A549 (cell line): ENCODE data around the gene BCL2L11. TPM values are rescaled to one million over a fixed set of nuclear protein-coding genes. Genes with fewer than 3 reads are reported as not detected.

Experiments used
- ATAC-seq, 2 experiments: fragments of 200-7000 bp in 1 of 2; fragments of >200 bp in 1 of 2; cut with Nextera tagmentation in 1 of 2; cut with Tn5 transposase in 1 of 2; 3 replicates each; pipeline versions ENCODE4 v1.8.0 to v1.9.1; 2018 to 2020; ENCODE audit warnings: mild to moderate bottlenecking in 1 of 2, moderate library complexity in 1 of 2
- CTCF ChIA-PET: fragments of 300-600 bp; sonication (Branson Sonifier 250); formaldehyde crosslinking; extraction: SDS; loops from one replicate; lab custom pipeline; 2021; ENCODE audit warnings: antibody characterized with exemption, inconsistent platforms; lab: Yijun Ruan, JAX
- POLR2A ChIA-PET: fragments of 350-600 bp; formaldehyde crosslinking; extraction: SDS; loops from one replicate; lab custom pipeline; 2021; ENCODE audit warnings: antibody characterized with exemption, inconsistent platforms; lab: Yijun Ruan, JAX
- DNase-seq, 2 experiments: peaks; one replicate each; pipeline versions ENCODE4 v3.0.0 to v3.0.0-alpha.2; 2011 to 2016; ENCODE audit warnings: low read depth in 1 of 2, low spot score in 1 of 2
- FAIRE-seq: peaks from 2 replicates; lab custom pipeline; 2011; peaks lifted over from hg19 to GRCh38; lab: Jason Lieb, UNC
- H3K27ac ChIP-seq, 2 experiments: fragments of >200 bp; sonication (Bioruptor Twin); formaldehyde crosslinking; 3 replicates each; pipeline ENCODE4 v1.5.1; 2016 to 2017
- H3K4me1 ChIP-seq: fragments of >200 bp; sonication (Bioruptor Twin); formaldehyde crosslinking; 3 replicates; pipeline ENCODE4 v1.6.1; 2016
- H3K4me2 ChIP-seq: fragments of >200 bp; sonication (Bioruptor Twin); formaldehyde crosslinking; 3 replicates; pipeline ENCODE4 v1.6.1; 2016
- H3K4me3 ChIP-seq: fragments of >200 bp; sonication (Bioruptor Twin); formaldehyde crosslinking; 3 replicates; pipeline ENCODE4 v1.5.1; 2016
- H3K9me3 ChIP-seq: fragments of >200 bp; sonication (Bioruptor Twin); formaldehyde crosslinking; 3 replicates; pipeline ENCODE4 v1.6.1; 2016
- CBX8 ChIP-seq: fragments of 200-600 bp; sonication (generic); IDR thresholded peaks from 2 replicates; pipeline ENCODE4 v1.6.1; 2016
- CEBPB ChIP-seq, 2 experiments: fragments of >200 bp in 1 of 2; sonication (Bioruptor Twin) in 1 of 2; formaldehyde crosslinking in 1 of 2; IDR thresholded peaks; 2 replicates each; pipeline ENCODE4 v1.6.1; 2012 to 2016
- CHD2 ChIP-seq: fragments of 150-350 bp; IDR thresholded peaks from 2 replicates; pipeline ENCODE4 v1.6.1; 2014; ENCODE audit warnings: low read length; ENCODE audit not compliant: partially characterized antibody
- CHD4 ChIP-seq: fragments of 200-600 bp; sonication (generic); IDR thresholded peaks from 2 replicates; pipeline ENCODE4 v1.6.1; 2016; ENCODE audit warnings: antibody characterized with exemption, mild to moderate bottlenecking, borderline replicate concordance
- EHMT2 ChIP-seq: fragments of 200-600 bp; sonication (generic); IDR thresholded peaks from 2 replicates; pipeline ENCODE4 v1.6.1; 2016; ENCODE audit warnings: antibody characterized with exemption, low read depth, mild to moderate bottlenecking, moderate library complexity
- EP300 ChIP-seq, 2 experiments: fragments of >200 bp; sonication (Bioruptor Twin); formaldehyde crosslinking; IDR thresholded peaks; 2 replicates in 1 of 2; 3 replicates in 1 of 2; pipeline ENCODE4 v1.6.1; 2016 to 2017
- FOSB ChIP-seq: fragments of 250-450 bp; sonication (Bioruptor Pico); IDR thresholded peaks from 2 replicates; pipeline ENCODE4 v1.5.0; 2020; ENCODE audit warnings: mild to moderate bottlenecking, moderate library complexity
- FOSL2 ChIP-seq, 2 experiments: fragments of 450-650 bp in 1 of 2; fragments of >200 bp in 1 of 2; sonication (Bioruptor Twin) in 1 of 2; formaldehyde crosslinking; IDR thresholded peaks; 2 replicates each; pipeline versions ENCODE4 v1.5.0 to v1.6.1; 2016 to 2020; ENCODE audit warnings: mild to moderate bottlenecking in 1 of 2, moderate library complexity in 1 of 2
- HDAC2 ChIP-seq: fragments of 200-600 bp; sonication (generic); IDR thresholded peaks from 2 replicates; pipeline ENCODE4 v1.6.1; 2016
- HOXA7 ChIP-seq: fragments of 250-450 bp; sonication (Bioruptor Pico); IDR thresholded peaks from 2 replicates; pipeline ENCODE4 v1.5.0; 2020; ENCODE audit warnings: mild to moderate bottlenecking, moderate library complexity
- HOXB13 ChIP-seq: fragments of 250-450 bp; sonication (Bioruptor Pico); IDR thresholded peaks from 2 replicates; pipeline ENCODE4 v1.5.0; 2020; ENCODE audit warnings: low read depth, mild to moderate bottlenecking, moderate library complexity
- HOXB5 ChIP-seq: fragments of 250-450 bp; sonication (Bioruptor Pico); IDR thresholded peaks from 2 replicates; pipeline ENCODE4 v1.5.0; 2020; ENCODE audit warnings: mild to moderate bottlenecking, moderate library complexity
- KDM1A ChIP-seq: fragments of 200-600 bp; sonication (generic); IDR thresholded peaks from 2 replicates; pipeline ENCODE4 v1.6.1; 2016; ENCODE audit warnings: low read depth, mild to moderate bottlenecking
- MAFK ChIP-seq: fragments of 450-650 bp; IDR thresholded peaks from 2 replicates; pipeline ENCODE4 v1.6.1; 2014; ENCODE audit not compliant: partially characterized antibody
- MYC ChIP-seq: IDR thresholded peaks from 2 replicates; pipeline ENCODE4 v1.6.1; 2012; ENCODE audit warnings: mild to moderate bottlenecking, inconsistent platforms, low read length, improper control_type of control experiment, borderline replicate concordance
- NFE2L2 ChIP-seq: fragments of 150-350 bp; conservative IDR thresholded peaks from 2 replicates; pipeline ENCODE4 v1.6.1; 2014; ENCODE audit warnings: low read length
- NPAS2 ChIP-seq: fragments of 250-450 bp; sonication (Bioruptor Pico); IDR thresholded peaks from 2 replicates; pipeline ENCODE4 v1.8.0; 2022; ENCODE audit warnings: mild to moderate bottlenecking, moderate library complexity, borderline replicate concordance
- NR3C1 ChIP-seq: fragments of >200 bp; sonication (Bioruptor Twin); formaldehyde crosslinking; IDR thresholded peaks from 3 replicates; pipeline ENCODE4 v1.6.1; 2017
- POLR2A ChIP-seq: IDR thresholded peaks from 2 replicates; pipeline ENCODE4 v1.6.1; 2012; ENCODE audit warnings: mild to moderate bottlenecking, low read length
- POLR2AphosphoS2 ChIP-seq: conservative IDR thresholded peaks from 2 replicates; pipeline ENCODE4 v1.6.1; 2012; ENCODE audit warnings: low read length, improper control_type of control experiment, inconsistent platforms
- RARB ChIP-seq: fragments of 250-450 bp; sonication (Bioruptor Pico); IDR thresholded peaks from 2 replicates; pipeline ENCODE4 v1.8.0; 2021; ENCODE audit warnings: mild to moderate bottlenecking, moderate library complexity
- RCOR1 ChIP-seq: fragments of 150-350 bp; IDR thresholded peaks from 2 replicates; pipeline ENCODE4 v1.6.1; 2014; ENCODE audit warnings: antibody characterized with exemption, low read length, low read depth
- SREBF2 ChIP-seq: fragments of 450-650 bp; IDR thresholded peaks from 2 replicates; pipeline ENCODE4 v1.6.1; 2014; ENCODE audit warnings: mild to moderate bottlenecking, moderate library complexity
- TFCP2L1 ChIP-seq: fragments of 250-450 bp; sonication (Bioruptor Pico); IDR thresholded peaks from 2 replicates; pipeline ENCODE4 v1.5.0; 2021; ENCODE audit warnings: mild to moderate bottlenecking
- ZFP36 ChIP-seq: fragments of 450-650 bp; IDR thresholded peaks from 2 replicates; pipeline ENCODE4 v1.6.1; 2014; ENCODE audit warnings: borderline replicate concordance; ENCODE audit not compliant: partially characterized antibody
- ZNF302 ChIP-seq: fragments of 250-450 bp; sonication (Bioruptor Pico); IDR thresholded peaks from 2 replicates; pipeline ENCODE4 v1.9.0; 2021; ENCODE audit warnings: inconsistent platforms, mild to moderate bottlenecking, moderate library complexity
- ZSCAN20 ChIP-seq: fragments of 250-450 bp; sonication (Bioruptor Pico); IDR thresholded peaks from 2 replicates; pipeline ENCODE4 v1.8.0; 2022; ENCODE audit warnings: mild to moderate bottlenecking, moderate library complexity
- WGBS: methylation state at CpG from one replicate; pipeline ENCODE4 v1.1.6; 2017; ENCODE audit errors: missing lambda C conversion rate; 5-methylcytosine and 5-hydroxymethylcytosine counted together
- polyA plus RNA-seq, 4 experiments: library from polyadenylated mRNA; depleted of rRNA in 3 of 4; stranded (reverse); fragments of >200 nt; fragmentation: RNase III in 1 of 4; extraction: RNeasy Plus Mini Kit Qiagen cat#74134 plus additional on column Dnase treatment in 1 of 4; gene quantifications; 2 replicates in 3 of 4; 3 replicates in 1 of 4; pipeline ENCODE4 v1.2.3, GENCODE V29; 2011 to 2017
- TF ChIP-seq, protein P1 (sequence below): IDR thresholded peaks from 2 replicates; pipeline ENCODE4 v1.6.1; 2012; ENCODE audit warnings: low read depth, borderline replicate concordance
- TF ChIP-seq, protein P2 (sequence below): IDR thresholded peaks from 2 replicates; pipeline ENCODE4 v1.6.1; 2012
- TF ChIP-seq, protein P3 (sequence below): fragments of >200 bp; sonication (Bioruptor Twin); formaldehyde crosslinking; IDR thresholded peaks from 3 replicates; pipeline ENCODE4 v1.5.1; 2016
- TF ChIP-seq, protein P4 (sequence below): fragments of >200 bp; sonication (Bioruptor Twin); formaldehyde crosslinking; IDR thresholded peaks from 3 replicates; pipeline ENCODE4 v1.6.1; 2016
- TF ChIP-seq, protein P5 (sequence below): IDR thresholded peaks from 2 replicates; pipeline ENCODE4 v1.6.1; 2012

The BCL2L11 gene
- polyA plus RNA-seq, 2 of the 4 experiments (the other 2 are of a cell fraction): 7.4 to 14.5 TPM

DNA sequence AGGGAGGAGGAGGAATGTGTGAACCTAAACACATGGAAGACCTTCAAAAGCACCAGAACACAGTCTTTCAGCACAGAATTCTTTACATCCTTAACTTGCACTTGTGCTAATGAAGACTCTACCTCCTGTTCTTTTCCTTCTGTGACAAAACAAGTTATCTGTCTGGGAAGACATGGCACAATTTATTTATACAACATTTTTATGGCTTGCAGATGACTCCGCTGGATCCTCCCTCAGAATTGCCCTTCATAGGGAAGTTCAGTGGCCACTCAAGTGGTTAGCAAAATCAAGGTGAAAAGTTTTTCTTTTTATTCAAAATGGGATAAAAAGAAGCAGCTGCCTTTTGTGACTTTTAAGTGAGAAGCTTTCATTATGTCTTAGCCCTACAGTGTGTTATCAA, 21.4 kb downstream of the BCL2L11 start:
- FAIRE-seq: no peak
- WGBS: 93% methylated on average over 1 of the region's 1 CpG
- TF ChIP-seq POLR2A: no peak
- TF ChIP-seq ZNF302 (CRISPR knock-in tag): no peak
- TF ChIP-seq CHD4: no peak
- TF ChIP-seq EP300 (IDR thresholded peaks at IDR 0.05): no peak
- no peak for TF ChIP-seq HDAC2
- no peak for TF ChIP-seq TFCP2L1 (CRISPR knock-in tag)
- no peak for TF ChIP-seq POLR2AphosphoS2
- no peak for TF ChIP-seq RCOR1
- TF ChIP-seq NFE2L2: no peak
- TF ChIP-seq, protein P1, sequence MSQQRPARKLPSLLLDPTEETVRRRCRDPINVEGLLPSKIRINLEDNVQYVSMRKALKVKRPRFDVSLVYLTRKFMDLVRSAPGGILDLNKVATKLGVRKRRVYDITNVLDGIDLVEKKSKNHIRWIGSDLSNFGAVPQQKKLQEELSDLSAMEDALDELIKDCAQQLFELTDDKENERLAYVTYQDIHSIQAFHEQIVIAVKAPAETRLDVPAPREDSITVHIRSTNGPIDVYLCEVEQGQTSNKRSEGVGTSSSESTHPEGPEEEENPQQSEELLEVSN: no peak
- no peak for TF ChIP-seq SREBF2
- no peak for TF ChIP-seq ZFP36
- TF ChIP-seq, protein P2, sequence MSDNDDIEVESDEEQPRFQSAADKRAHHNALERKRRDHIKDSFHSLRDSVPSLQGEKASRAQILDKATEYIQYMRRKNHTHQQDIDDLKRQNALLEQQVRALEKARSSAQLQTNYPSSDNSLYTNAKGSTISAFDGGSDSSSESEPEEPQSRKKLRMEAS: no peak
- TF ChIP-seq HOXB5 (CRISPR knock-in tag): no peak
- TF ChIP-seq FOSL2 (IDR thresholded peaks at IDR 0.05): no peak
- TF ChIP-seq FOSL2 (CRISPR knock-in tag; IDR thresholded peaks at IDR 0.05): no peak
- no peak for TF ChIP-seq FOSB (CRISPR knock-in tag)
- TF ChIP-seq CBX8: no peak
- TF ChIP-seq, protein P3, sequence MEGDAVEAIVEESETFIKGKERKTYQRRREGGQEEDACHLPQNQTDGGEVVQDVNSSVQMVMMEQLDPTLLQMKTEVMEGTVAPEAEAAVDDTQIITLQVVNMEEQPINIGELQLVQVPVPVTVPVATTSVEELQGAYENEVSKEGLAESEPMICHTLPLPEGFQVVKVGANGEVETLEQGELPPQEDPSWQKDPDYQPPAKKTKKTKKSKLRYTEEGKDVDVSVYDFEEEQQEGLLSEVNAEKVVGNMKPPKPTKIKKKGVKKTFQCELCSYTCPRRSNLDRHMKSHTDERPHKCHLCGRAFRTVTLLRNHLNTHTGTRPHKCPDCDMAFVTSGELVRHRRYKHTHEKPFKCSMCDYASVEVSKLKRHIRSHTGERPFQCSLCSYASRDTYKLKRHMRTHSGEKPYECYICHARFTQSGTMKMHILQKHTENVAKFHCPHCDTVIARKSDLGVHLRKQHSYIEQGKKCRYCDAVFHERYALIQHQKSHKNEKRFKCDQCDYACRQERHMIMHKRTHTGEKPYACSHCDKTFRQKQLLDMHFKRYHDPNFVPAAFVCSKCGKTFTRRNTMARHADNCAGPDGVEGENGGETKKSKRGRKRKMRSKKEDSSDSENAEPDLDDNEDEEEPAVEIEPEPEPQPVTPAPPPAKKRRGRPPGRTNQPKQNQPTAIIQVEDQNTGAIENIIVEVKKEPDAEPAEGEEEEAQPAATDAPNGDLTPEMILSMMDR: no peak
- TF ChIP-seq, protein P4, sequence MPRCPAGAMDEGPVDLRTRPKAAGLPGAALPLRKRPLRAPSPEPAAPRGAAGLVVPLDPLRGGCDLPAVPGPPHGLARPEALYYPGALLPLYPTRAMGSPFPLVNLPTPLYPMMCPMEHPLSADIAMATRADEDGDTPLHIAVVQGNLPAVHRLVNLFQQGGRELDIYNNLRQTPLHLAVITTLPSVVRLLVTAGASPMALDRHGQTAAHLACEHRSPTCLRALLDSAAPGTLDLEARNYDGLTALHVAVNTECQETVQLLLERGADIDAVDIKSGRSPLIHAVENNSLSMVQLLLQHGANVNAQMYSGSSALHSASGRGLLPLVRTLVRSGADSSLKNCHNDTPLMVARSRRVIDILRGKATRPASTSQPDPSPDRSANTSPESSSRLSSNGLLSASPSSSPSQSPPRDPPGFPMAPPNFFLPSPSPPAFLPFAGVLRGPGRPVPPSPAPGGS: no peak
- TF ChIP-seq CEBPB (IDR thresholded peaks at IDR 0.05): no peak
- TF ChIP-seq, all 56 proteins: peak for 0
- ATAC-seq: no peak
- no peaks in the 10 kb centered on the region for H3K9me3 ChIP-seq
- ChIA-PET CTCF (no interaction called here), POLR2A (no interaction called here)
- H3K4me2 ChIP-seq: no peak overlapping the region
- peaks cover 11% of the 10 kb centered on the region; the same call in 1 of the 3 replicates for H3K4me1 ChIP-seq
- DNase-seq: no peak
- no peak overlapping the region for H3K27ac ChIP-seq
- no peak overlapping the region for H3K4me3 ChIP-seq

DNA sequence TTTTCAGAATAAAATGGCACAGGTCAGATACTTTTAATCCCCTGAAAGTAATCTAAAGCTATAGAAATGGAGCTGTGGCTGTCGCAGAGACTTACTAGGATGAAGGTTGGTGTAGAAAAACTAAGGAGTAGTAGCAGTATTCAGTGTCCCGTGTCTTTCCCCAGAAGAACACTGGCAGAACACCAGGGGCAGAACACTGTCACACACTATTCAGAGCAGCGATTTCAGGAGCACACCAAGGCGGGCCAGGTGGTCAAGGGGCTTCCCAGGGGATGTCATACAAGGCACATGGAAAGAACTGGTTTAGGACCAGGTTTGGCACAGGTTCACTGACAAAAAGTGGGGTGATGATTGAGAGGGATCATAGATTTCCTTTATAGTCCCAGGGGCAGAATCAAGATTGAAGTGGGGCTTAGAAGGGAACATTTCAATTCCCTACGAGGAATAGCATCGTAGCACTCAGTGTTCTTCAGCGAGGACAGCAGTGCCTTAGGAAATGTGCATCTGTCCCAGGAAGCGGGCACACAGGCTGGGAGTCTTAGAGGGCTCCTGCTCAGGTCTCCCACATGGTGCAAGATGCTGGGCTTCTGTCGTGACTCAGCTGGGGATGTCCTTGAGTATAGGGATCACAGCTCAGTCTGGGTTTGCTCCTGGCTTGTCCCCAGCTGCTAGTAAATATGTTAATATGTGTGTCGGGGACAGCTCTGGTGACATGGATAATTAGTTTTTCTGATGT, 22.6 kb downstream of the BCL2L11 start:
- ChIA-PET CTCF (interaction anchor here (1.2 kb wide), 1 partner anchor 26 kb away, joined by 4 read pairs; no protein-coding TSS in a partner anchor), POLR2A (no interaction called here)
- no peak overlapping the region for H3K27ac ChIP-seq
- no peaks in the 10 kb centered on the region for H3K9me3 ChIP-seq
- H3K4me3 ChIP-seq: no peak overlapping the region
- WGBS: 92% methylated on average over 10 of the region's 10 CpGs
- H3K4me1 ChIP-seq: peaks cover 16% of the 10 kb centered on the region; the same call in 1 of the 3 replicates
- no peak for DNase-seq
- H3K4me2 ChIP-seq: no peak overlapping the region
- no peak for ATAC-seq
- TF ChIP-seq HOXB13 (no peak), CBX8 (no peak), ZSCAN20 (no peak), NR3C1 (no peak), RARB (CRISPR knock-in tag) (no peak), HDAC2 (no peak), RCOR1 (no peak), KDM1A (no peak), NPAS2 (CRISPR knock-in tag) (no peak), FOSL2 (IDR thresholded peaks at IDR 0.05) (no peak), FOSL2 (CRISPR knock-in tag; IDR thresholded peaks at IDR 0.05) (no peak), CHD4 (no peak), HOXA7 (no peak), MAFK (no peak), CHD2 (no peak), EHMT2 (no peak), MYC (no peak), NFE2L2 (no peak)
- TF ChIP-seq, protein P5, sequence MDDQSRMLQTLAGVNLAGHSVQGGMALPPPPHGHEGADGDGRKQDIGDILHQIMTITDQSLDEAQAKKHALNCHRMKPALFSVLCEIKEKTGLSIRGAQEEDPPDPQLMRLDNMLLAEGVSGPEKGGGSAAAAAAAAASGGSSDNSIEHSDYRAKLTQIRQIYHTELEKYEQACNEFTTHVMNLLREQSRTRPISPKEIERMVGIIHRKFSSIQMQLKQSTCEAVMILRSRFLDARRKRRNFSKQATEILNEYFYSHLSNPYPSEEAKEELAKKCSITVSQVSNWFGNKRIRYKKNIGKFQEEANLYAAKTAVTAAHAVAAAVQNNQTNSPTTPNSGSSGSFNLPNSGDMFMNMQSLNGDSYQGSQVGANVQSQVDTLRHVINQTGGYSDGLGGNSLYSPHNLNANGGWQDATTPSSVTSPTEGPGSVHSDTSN: no peak
- TF ChIP-seq, protein P4: no peak
- FAIRE-seq: no peak
